Testis (tissue), 2 donors: ENCODE measurements around the gene LACRT.

Experiments used
- CTCF ChIP-seq, 3 experiments: fragments of 450-650 bp in 2 of 3; fragments of 200-600 bp in 1 of 3; sonication (generic) in 1 of 3; IDR thresholded peaks; one replicate each; pipeline ENCODE4 v1.5.1; 2016 to 2019; ENCODE audit warnings: antibody characterized with exemption in 3 of 3, mild to moderate bottlenecking in 2 of 3, moderate library complexity in 1 of 3
- POLR2A ChIP-seq: fragments of 450-650 bp; IDR thresholded peaks from one replicate; pipeline ENCODE4 v1.6.1; 2017; ENCODE audit warnings: antibody characterized with exemption, mild to moderate bottlenecking, moderate library complexity

GRCh38 chr12:54666008-54666407, 31.3 kb upstream of the LACRT start:
- TF ChIP-seq POLR2A (no peak), CTCF (IDR thresholded peaks at IDR 0.05) (no peak)
